ENCODE measurements around the gene TEX35.

Gene TEX35

GRCh38 chr1:178509414-178510007, 3.4 kb upstream of the TEX35 start:
- H3K36me3 ChIP-seq: no peaks in the 10 kb centered on the region
- intact Hi-C loops (cut with DNase I; ENCODE audit: low total_unique reads): loop anchor here (10.0 kb wide), 1 partner anchor 475 kb away; no protein-coding TSS in a partner anchor
- no peak overlapping the region for H3K27ac ChIP-seq
- TF ChIP-seq CTCF (IDR thresholded peaks at IDR 0.05): no peak
- no peak for DNase-seq
- H3K4me3 ChIP-seq: no peak overlapping the region
- H3K4me1 ChIP-seq: no peaks in the 10 kb centered on the region
- H3K9me3 ChIP-seq: no peaks in the 10 kb centered on the region
- H3K27me3 ChIP-seq: no peaks in the 10 kb centered on the region

GRCh38 chr1:178510155-178510554, 2.8 kb upstream of the TEX35 start:
- Histone ChIP-seq H3K9me3 (no peaks in the 10 kb centered on the region), H3K4me3 (no peak overlapping the region), H3K36me3 (no peaks in the 10 kb centered on the region), H3K4me1 (no peaks in the 10 kb centered on the region), H3K27ac (no peak overlapping the region), H3K27me3 (no peaks in the 10 kb centered on the region)
- no peak for TF ChIP-seq CTCF (IDR thresholded peaks at IDR 0.05)
- intact Hi-C loops (cut with DNase I; ENCODE audit: low total_unique reads): no loop called here
- no peak for DNase-seq

- intact Hi-C loops (cut with DNase I; ENCODE audit: low total_unique reads): no loop called here
- DNase-seq: no peak
- H3K27ac ChIP-seq: no peak overlapping the region
Observed at GRCh38 chr1:178513278-178513983, 522 bp downstream of the TEX35 start.

GRCh38 chr1:178516110-178516509, 3.2 kb downstream of the TEX35 start:
- no peak overlapping the region for H3K4me3 ChIP-seq
- no peaks in the 10 kb centered on the region for H3K4me1 ChIP-seq
- H3K9me3 ChIP-seq: no peaks in the 10 kb centered on the region
- DNase-seq: no peak
- no peaks in the 10 kb centered on the region for H3K36me3 ChIP-seq
- no peak for TF ChIP-seq CTCF (IDR thresholded peaks at IDR 0.05)
- intact Hi-C loops (cut with DNase I; ENCODE audit: low total_unique reads): no loop called here
- no peaks in the 10 kb centered on the region for H3K27me3 ChIP-seq
- H3K27ac ChIP-seq: no peak overlapping the region

More at GRCh38 chr1:178513278-178513983, 522 bp downstream of the TEX35 start:
- Histone ChIP-seq H3K36me3 (no peaks in the 10 kb centered on the region), H3K4me3 (no peak overlapping the region), H3K27me3 (no peaks in the 10 kb centered on the region), H3K9me3 (no peaks in the 10 kb centered on the region), H3K4me1 (no peaks in the 10 kb centered on the region)
- no peak for TF ChIP-seq CTCF (IDR thresholded peaks at IDR 0.05)

- Histone ChIP-seq H3K4me1 (no peaks in the 10 kb centered on the region), H3K36me3 (no peaks in the 10 kb centered on the region), H3K9me3 (no peaks in the 10 kb centered on the region), H3K27ac (no peak overlapping the region), H3K27me3 (no peaks in the 10 kb centered on the region), H3K4me3 (no peak overlapping the region)
- no peak for TF ChIP-seq CTCF (IDR thresholded peaks at IDR 0.05)
- no peak for DNase-seq
- intact Hi-C loops (cut with DNase I; ENCODE audit: low total_unique reads): no loop called here
Observed at GRCh38 chr1:178518894-178519293, 6.0 kb downstream of the TEX35 start.
